PC-9 (cell line): ENCODE data around the gene MAP3K5. TPM values are rescaled to one million over a fixed set of nuclear protein-coding genes. Genes with fewer than 3 reads are reported as not detected.
A peak's percentile ranks its signal among the peaks of the same experiment; 100 is the strongest.

Source experiments
- BruUV-seq: library from RNA; stranded (reverse); fragments of 400-500 nt; replicated peaks from 2 replicates; lab custom pipeline; 2021; lab: Mats Ljungman, UMichigan
- CTCF ChIA-PET: fragments of 300-600 bp; sonication (Branson Sonifier 250); formaldehyde crosslinking; loops from one replicate; lab custom pipeline; 2022; ENCODE audit warnings: antibody characterized with exemption; lab: Charles Lee
- POLR2A ChIA-PET: fragments of 300-600 bp; sonication (Branson Sonifier 250); formaldehyde crosslinking; loops from one replicate; lab custom pipeline; 2022; ENCODE audit warnings: antibody characterized with exemption; ENCODE audit not compliant: unreplicated experiment; lab: Charles Lee
- DNase-seq, 2 experiments: peaks; one replicate each; pipeline versions ENCODE4 v3.0.0 to v3.0.0-alpha.2; 2015 to 2022; ENCODE audit warnings: mixed read lengths in 1 of 2
- H2AFZ ChIP-seq: fragments of 200-600 bp; sonication (generic); 2 replicates; pipeline ENCODE4 v1.8.1; 2017; ENCODE audit warnings: antibody characterized with exemption
- H3F3A ChIP-seq: fragments of 200-600 bp; sonication (generic); 2 replicates; pipeline ENCODE4 v1.8.1; 2017; ENCODE audit warnings: antibody characterized with exemption, mild to moderate bottlenecking, low read depth; ENCODE audit not compliant: insufficient read depth
- H3K27ac ChIP-seq: fragments of 200-600 bp; sonication (generic); 2 replicates; pipeline ENCODE4 v1.6.1; 2016; ENCODE audit warnings: mixed run types
- H3K27me3 ChIP-seq: fragments of 200-600 bp; sonication (generic); 2 replicates; pipeline ENCODE4 v1.6.1; 2016; ENCODE audit warnings: low read depth, mixed run types; ENCODE audit not compliant: insufficient read depth
- H3K36me3 ChIP-seq: fragments of 200-600 bp; sonication (generic); 2 replicates; pipeline ENCODE4 v1.6.1; 2016; ENCODE audit warnings: low read depth, mixed run types
- H3K4me1 ChIP-seq: fragments of 200-600 bp; sonication (generic); replicated peaks from 2 replicates; pipeline ENCODE4 v1.6.1; 2016; ENCODE audit warnings: mixed run types; ENCODE audit not compliant: insufficient read depth
- H3K4me2 ChIP-seq: fragments of 200-600 bp; sonication (generic); 2 replicates; pipeline ENCODE4 v1.6.1; 2017; ENCODE audit warnings: mixed run types
- H3K4me3 ChIP-seq: fragments of 200-600 bp; sonication (generic); 2 replicates; pipeline ENCODE4 v1.6.1; 2016; ENCODE audit warnings: mixed run types
- H3K79me2 ChIP-seq: fragments of 200-600 bp; sonication (generic); 2 replicates; pipeline ENCODE4 v1.6.1; 2017; ENCODE audit warnings: low read depth, mixed run types
- H3K9me2 ChIP-seq: fragments of 200-600 bp; sonication (generic); 2 replicates; pipeline ENCODE4 v1.8.1; 2017; ENCODE audit warnings: mild to moderate bottlenecking; ENCODE audit not compliant: insufficient read depth
- H3K9me3 ChIP-seq: fragments of 200-600 bp; sonication (generic); 2 replicates; pipeline ENCODE4 v1.8.1; 2016; ENCODE audit warnings: low read depth; ENCODE audit not compliant: insufficient read depth
- H4K20me1 ChIP-seq: fragments of 200-600 bp; sonication (generic); 2 replicates; pipeline ENCODE4 v1.8.1; 2017; ENCODE audit not compliant: insufficient read depth
- EZH2 ChIP-seq: fragments of 200-600 bp; sonication (generic); IDR thresholded peaks from 2 replicates; pipeline ENCODE4 v1.8.0; 2017; ENCODE audit warnings: antibody characterized with exemption, low read depth
- intact Hi-C: fragments of 100-400 bp; cut with micrococcal nuclease; formaldehyde crosslinking; loops from one replicate; pipeline ENCODE4 v1.10.0; 2022; ENCODE audit not compliant: unreplicated experiment
- total RNA-seq: library from RNA; stranded (reverse); gene quantifications from 2 replicates; pipeline ENCODE4 v1.2.3, GENCODE V29; 2021
- TF ChIP-seq, protein P1 (sequence below): fragments of 200-600 bp; sonication (generic); conservative IDR thresholded peaks from 2 replicates; pipeline ENCODE4 v1.6.1; 2017; ENCODE audit warnings: mixed run types, antibody characterized with exemption, mild to moderate bottlenecking, moderate library complexity

MAP3K5 gene
- total RNA-seq, 1 experiment from 2014 or later = 10.9 TPM

GRCh38 chr6:136669299-136669699 is 123.0 kb downstream of the MAP3K5 start:
- Histone ChIP-seq H2AFZ (no peak overlapping the region), H3K4me1 (peaks cover 32% of the 10 kb centered on the region), H3K9me3 (0 out of 2 replicates have a peak, but pooled peaks cover 5% of the 10 kb centered on the region), H3K27ac (peak overlapping the region; percentile 61), H3F3A (peaks cover 22% of the 10 kb centered on the region), H3K9me2 (no peaks in the 10 kb centered on the region), H3K36me3 (peaks cover 6% of the 10 kb centered on the region; the same call in 1 of the 2 replicates), H3K27me3 (no peaks in the 10 kb centered on the region), H3K4me2 (peak overlapping the region; percentile 52), H3K4me3 (no peak overlapping the region; the same call in 1 of the 2 replicates), H4K20me1 (no peaks in the 10 kb centered on the region), H3K79me2 (no peaks in the 10 kb centered on the region)
- peak in 1 of 2 experiments; percentile 93 for DNase-seq
- TF ChIP-seq, protein P1, sequence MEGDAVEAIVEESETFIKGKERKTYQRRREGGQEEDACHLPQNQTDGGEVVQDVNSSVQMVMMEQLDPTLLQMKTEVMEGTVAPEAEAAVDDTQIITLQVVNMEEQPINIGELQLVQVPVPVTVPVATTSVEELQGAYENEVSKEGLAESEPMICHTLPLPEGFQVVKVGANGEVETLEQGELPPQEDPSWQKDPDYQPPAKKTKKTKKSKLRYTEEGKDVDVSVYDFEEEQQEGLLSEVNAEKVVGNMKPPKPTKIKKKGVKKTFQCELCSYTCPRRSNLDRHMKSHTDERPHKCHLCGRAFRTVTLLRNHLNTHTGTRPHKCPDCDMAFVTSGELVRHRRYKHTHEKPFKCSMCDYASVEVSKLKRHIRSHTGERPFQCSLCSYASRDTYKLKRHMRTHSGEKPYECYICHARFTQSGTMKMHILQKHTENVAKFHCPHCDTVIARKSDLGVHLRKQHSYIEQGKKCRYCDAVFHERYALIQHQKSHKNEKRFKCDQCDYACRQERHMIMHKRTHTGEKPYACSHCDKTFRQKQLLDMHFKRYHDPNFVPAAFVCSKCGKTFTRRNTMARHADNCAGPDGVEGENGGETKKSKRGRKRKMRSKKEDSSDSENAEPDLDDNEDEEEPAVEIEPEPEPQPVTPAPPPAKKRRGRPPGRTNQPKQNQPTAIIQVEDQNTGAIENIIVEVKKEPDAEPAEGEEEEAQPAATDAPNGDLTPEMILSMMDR = no peak
- no peak for TF ChIP-seq EZH2
- no TSS peak for BruUV-seq
- CTCF ChIA-PET = interaction anchor here (1.8 kb wide), 2 partner anchors 25 to 123 kb away, joined by 4 to 11 read pairs; partner anchors contain the start of gene MAP3K5
- intact Hi-C loops = no loop called here
- POLR2A ChIA-PET = interaction anchor here (0.6 to 0.7 kb wide), 2 partner anchors 10 to 1058 kb away, joined by 4 to 6 read pairs; no protein-coding TSS in a partner anchor

DNA sequence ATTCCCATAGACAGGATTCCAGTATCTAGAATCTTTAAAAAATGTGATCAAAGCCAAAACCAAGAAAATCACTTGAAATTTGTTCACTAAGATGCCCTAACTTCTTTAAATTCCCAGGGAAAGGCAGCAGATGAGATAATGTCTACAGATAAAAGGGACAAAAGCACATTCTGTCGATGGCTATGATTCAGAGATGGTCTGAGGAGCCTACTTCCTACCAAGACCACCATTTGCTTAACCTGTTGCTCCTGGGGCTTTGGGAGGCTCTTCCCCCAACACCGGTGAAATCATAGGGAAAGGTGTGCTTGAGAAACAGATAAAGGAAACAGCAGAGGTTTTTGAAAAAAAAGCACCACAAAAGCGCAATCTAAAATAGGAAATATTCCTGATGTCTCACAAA is 123.7 kb downstream of the MAP3K5 start:
- TF ChIP-seq EZH2 = no peak
- TF ChIP-seq, protein P1 = no peak
- Histone ChIP-seq H3K4me1 (peaks cover 32% of the 10 kb centered on the region), H3F3A (peaks cover 22% of the 10 kb centered on the region), H3K27me3 (no peaks in the 10 kb centered on the region), H3K4me2 (peak overlapping the region; percentile 52), H3K36me3 (peaks cover 6% of the 10 kb centered on the region; the same call in 1 of the 2 replicates), H4K20me1 (no peaks in the 10 kb centered on the region), H3K4me3 (no peak overlapping the region), H3K79me2 (no peaks in the 10 kb centered on the region), H2AFZ (no peak overlapping the region), H3K9me3 (0 out of 2 replicates have a peak, but pooled peaks cover 5% of the 10 kb centered on the region), H3K9me2 (no peaks in the 10 kb centered on the region), H3K27ac (no peak overlapping the region)
- no TSS peak for BruUV-seq
- DNase-seq = no peak
- intact Hi-C loops = no loop called here
- ChIA-PET CTCF (interaction anchor here (1.8 kb wide), 2 partner anchors 25 to 124 kb away, joined by 4 to 11 read pairs; partner anchors contain the start of gene MAP3K5), POLR2A (no interaction called here)

- no TSS peak for BruUV-seq
- no peak for DNase-seq
- Histone ChIP-seq H3K4me3 (no peak overlapping the region), H3K79me2 (no peaks in the 10 kb centered on the region), H3K27ac (no peak overlapping the region), H3F3A (peaks cover 22% of the 10 kb centered on the region), H3K27me3 (no peaks in the 10 kb centered on the region), H3K4me1 (peaks cover 27% of the 10 kb centered on the region), H3K9me3 (no peaks in the 10 kb centered on the region), H2AFZ (no peak overlapping the region), H3K9me2 (no peaks in the 10 kb centered on the region), H3K4me2 (no peak overlapping the region), H3K36me3 (peaks cover 6% of the 10 kb centered on the region; the same call in 1 of the 2 replicates), H4K20me1 (no peaks in the 10 kb centered on the region)
- no peak for TF ChIP-seq EZH2
- TF ChIP-seq, protein P1 = no peak
- POLR2A ChIA-PET = interaction anchor here (0.6 kb wide), 1 partner anchor 70 kb away, joined by 4 read pairs; no protein-coding TSS in a partner anchor
- CTCF ChIA-PET = interaction anchor here (1.4 kb wide), 1 partner anchor 126 kb away, joined by 5 read pairs; the partner anchor contains the start of gene MAP3K5
- intact Hi-C loops = no loop called here
Measured at GRCh38 chr6:136666041-136666440, 126.2 kb downstream of the MAP3K5 start.
